Epithelial cell of proximal tubule (primary cell): Measurements from ENCODE around the gene C1orf141. TPM values are rescaled to one million over a fixed set of nuclear protein-coding genes. Genes with fewer than 3 reads are reported as not detected.
"Not testable (repeated sequence)": the region's sequence is repeated elsewhere in the genome, so short reads cannot be mapped to it uniquely, and the experiment has no call there.

Experiments used
- DNase-seq: peaks from one replicate; pipeline ENCODE4 v3.0.0-alpha.2; 2011; ENCODE audit warnings: low read depth
- H3K4me3 ChIP-seq: 2 replicates; pipeline ENCODE4 v1.5.1; 2011; ENCODE audit warnings: low read depth, mild to moderate bottlenecking, low read length
- CTCF ChIP-seq: conservative IDR thresholded peaks from 2 replicates; pipeline ENCODE4 v1.5.1; 2012; ENCODE audit warnings: low read depth, mild to moderate bottlenecking, low read length
- total RNA-seq: library from RNA; depleted of rRNA; stranded (reverse); fragments of >200 nt; gene quantifications from 2 replicates; pipeline ENCODE4 v1.2.3, GENCODE V29; 2015

The C1orf141 gene
- total RNA-seq, 1 donor from 2014 or later: not detected

- TF ChIP-seq CTCF: no peak
- no peak overlapping the region for H3K4me3 ChIP-seq
- no peak for DNase-seq
These were observed 16.2 kb upstream of the C1orf141 start for GRCh38 chr1:67150931-67151330.

DNA sequence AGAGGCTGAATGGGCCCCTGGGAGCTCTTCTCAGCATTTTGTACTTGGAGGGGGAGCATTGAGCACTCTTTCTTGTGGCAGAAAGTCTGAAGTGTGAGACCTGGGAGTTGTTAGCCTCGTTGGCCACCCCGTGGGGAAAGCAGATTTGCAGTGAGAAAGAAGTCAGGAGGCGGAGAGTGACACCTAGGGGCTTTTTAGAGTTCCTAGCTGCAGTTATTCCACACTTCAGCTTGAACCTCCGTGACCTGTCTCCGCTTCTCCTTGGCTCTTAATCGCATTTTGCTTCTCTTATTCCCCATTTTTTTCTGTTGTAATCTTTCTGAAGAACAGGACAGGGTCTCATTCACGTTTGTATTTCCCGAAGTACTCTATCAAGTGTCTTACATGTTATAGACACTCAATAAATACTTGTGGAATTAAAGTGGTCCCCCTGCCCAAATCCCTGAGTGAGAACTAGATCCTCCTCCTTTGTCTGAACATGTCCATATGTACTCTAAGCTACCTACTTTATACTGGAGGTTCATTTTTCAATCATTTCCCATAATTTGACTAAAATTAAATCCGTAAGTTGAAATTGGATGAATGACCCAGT, 14.5 kb upstream of the C1orf141 start:
- peak; percentile 95 for TF ChIP-seq CTCF
- peak; percentile 56 for DNase-seq
- H3K4me3 ChIP-seq: no peak overlapping the region

DNA sequence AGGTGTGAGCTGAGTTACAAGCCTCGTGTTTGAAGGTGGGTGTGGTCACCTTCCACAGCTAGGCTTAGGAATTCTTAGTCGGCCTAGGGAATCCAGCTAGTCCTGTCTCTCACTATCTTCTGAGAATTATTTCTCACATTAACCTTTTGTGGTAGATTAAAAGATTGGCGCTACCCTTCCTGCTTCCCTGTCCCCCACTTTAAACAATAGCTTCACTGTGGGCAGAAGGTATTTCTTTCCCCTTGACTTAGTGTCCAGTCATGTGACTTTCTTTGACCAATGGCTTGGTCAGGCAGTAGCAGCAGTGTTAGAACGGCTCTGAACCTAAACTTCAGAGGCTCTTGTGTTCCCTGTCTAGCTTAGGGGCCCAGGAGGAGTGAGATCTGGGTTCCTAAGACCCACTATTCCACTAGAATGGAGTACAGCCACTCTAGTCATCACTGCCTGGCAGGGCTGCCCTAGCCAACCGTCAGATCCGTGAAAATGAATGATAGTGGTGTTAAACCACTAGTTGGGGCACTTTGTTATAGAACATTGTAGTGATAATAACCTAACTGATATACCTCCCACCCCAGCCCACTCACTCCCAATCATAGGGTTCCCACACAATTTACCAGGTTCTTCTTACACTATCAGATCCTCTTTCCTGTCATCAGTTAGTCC, 13.9 kb upstream of the C1orf141 start:
- DNase-seq: no peak
- no peak overlapping the region for H3K4me3 ChIP-seq
- TF ChIP-seq CTCF: no peak

GRCh38 chr1:67147973-67148372, 13.2 kb upstream of the C1orf141 start:
- not testable (repeated sequence) for DNase-seq

DNA sequence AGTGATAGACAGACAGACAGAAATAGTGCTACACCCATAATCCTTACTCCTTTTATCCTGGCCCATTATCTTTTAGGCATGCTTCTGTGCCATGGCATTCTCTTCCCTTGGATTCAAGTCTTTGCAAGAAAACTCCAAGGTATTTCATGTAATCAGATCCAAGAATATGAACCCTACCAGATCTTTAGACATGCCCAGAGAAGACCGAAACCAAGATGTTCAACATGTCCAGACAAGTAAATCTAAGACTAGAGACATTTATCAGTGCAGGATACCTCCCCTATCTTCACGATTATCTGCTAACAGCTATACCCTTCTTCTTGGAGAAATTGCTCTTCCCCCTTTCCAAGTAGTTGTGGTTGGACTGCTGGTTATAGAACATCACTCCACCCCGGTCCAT, 11.8 kb upstream of the C1orf141 start:
- TF ChIP-seq CTCF: no peak
- H3K4me3 ChIP-seq: no peak overlapping the region
- DNase-seq: no peak

More at GRCh38 chr1:67147973-67148372, 13.2 kb upstream of the C1orf141 start:
- H3K4me3 ChIP-seq: not testable (repeated sequence)

GRCh38 chr1:67146101-67146500, 11.3 kb upstream of the C1orf141 start:
- no peak overlapping the region for H3K4me3 ChIP-seq
- no peak for DNase-seq
- no peak for TF ChIP-seq CTCF

- no peak overlapping the region for H3K4me3 ChIP-seq
- TF ChIP-seq CTCF: peak; percentile 47
- DNase-seq: no peak
These were observed 9.9 kb upstream of the C1orf141 start for GRCh38 chr1:67144696-67145095.
